Activated CD4-positive, alpha-beta T cell treated with anti-CD3 and anti-CD28 coated beads, Interleukin-2, amount 50 U/mL, for 24 hours (primary cell): ENCODE results near the gene PDGFD.

Source experiments
- DNase-seq, 2 donors: peaks; one replicate each; pipeline ENCODE4 v3.0.0-alpha.2; 2020; ENCODE audit warnings: low read depth in 1 of 2, low spot score in 1 of 2

The PDGFD gene

GRCh38 chr11:104094576-104094975, 69.4 kb downstream of the PDGFD start:
- no peak for DNase-seq

GRCh38 chr11:104093426-104094280, 70.3 kb downstream of the PDGFD start:
- no peak for DNase-seq

- DNase-seq = no peak
Observed at GRCh38 chr11:104092744-104093143, 71.2 kb downstream of the PDGFD start.

GRCh38 chr11:104091281-104092096, 72.5 kb downstream of the PDGFD start:
- no peak for DNase-seq

GRCh38 chr11:104090767-104091166, 73.2 kb downstream of the PDGFD start:
- DNase-seq = no peak

- DNase-seq = no peak
Observed at GRCh38 chr11:104089481-104089880, 74.5 kb downstream of the PDGFD start.

- DNase-seq = no peak
Observed at GRCh38 chr11:104086621-104087020, 77.3 kb downstream of the PDGFD start.

GRCh38 chr11:104078995-104079394, 85.0 kb downstream of the PDGFD start:
- DNase-seq = no peak

- no peak for DNase-seq
Observed at GRCh38 chr11:104078245-104078644, 85.7 kb downstream of the PDGFD start.

GRCh38 chr11:104076455-104076854, 87.5 kb downstream of the PDGFD start:
- no peak for DNase-seq

GRCh38 chr11:104075706-104076105, 88.2 kb downstream of the PDGFD start:
- DNase-seq = no peak

GRCh38 chr11:104075091-104075490, 88.9 kb downstream of the PDGFD start:
- no peak for DNase-seq

GRCh38 chr11:104073950-104074705, 89.8 kb downstream of the PDGFD start:
- DNase-seq = no peak

- no peak for DNase-seq
Observed at GRCh38 chr11:104067534-104067933, 96.4 kb downstream of the PDGFD start.

GRCh38 chr11:104064034-104064630, 99.8 kb downstream of the PDGFD start:
- DNase-seq = no peak

GRCh38 chr11:104061853-104062521, 102.0 kb downstream of the PDGFD start:
- no peak for DNase-seq

GRCh38 chr11:104060820-104061219, 103.1 kb downstream of the PDGFD start:
- no peak for DNase-seq

- no peak for DNase-seq
Observed at GRCh38 chr11:104060004-104060794, 103.7 kb downstream of the PDGFD start.

- no peak for DNase-seq
Observed at GRCh38 chr11:104058680-104059079, 105.3 kb downstream of the PDGFD start.

GRCh38 chr11:104057908-104058307, 106.0 kb downstream of the PDGFD start:
- DNase-seq = no peak
